ENCODE measurements around the gene OTUD5.
A peak's percentile ranks its signal among the peaks of the same experiment; 100 is the strongest.

Gene OTUD5

GRCh38 chrX:48957477-48957826 is at the start of gene OTUD5:
Gene OTUD5, minus strand, starts transcription at chrX:48957607. Its CDS starts 37 bp downstream, at chrX:48957570.
- TF ChIP-seq CTCF (conservative IDR thresholded peaks at IDR 0.05; ENCODE audit: low read depth, low read length): no peak
- DNase-seq (ENCODE audit: low read depth): no peak
- peak within 1 kb of the TSS; percentile 68 for H3K4me3 ChIP-seq (ENCODE audit: low read length)

GRCh38 chrX:49003696-49004095 is 46.3 kb upstream of the OTUD5 start:
- H3K4me3 ChIP-seq (ENCODE audit: low read length): no peak overlapping the region

GRCh38 chrX:49002091-49002935 is 44.9 kb upstream of the OTUD5 start, which contains the start of gene GRIPAP1:
Gene GRIPAP1, minus strand, starts transcription at chrX:49002264. Its CDS starts 35 bp downstream, at chrX:49002229.
- peak; percentile 71 for DNase-seq (ENCODE audit: low read depth)
- H3K4me3 ChIP-seq (ENCODE audit: low read length): peak within 1 kb of the TSS; percentile 69
- TF ChIP-seq CTCF (conservative IDR thresholded peaks at IDR 0.05; ENCODE audit: low read depth, low read length): no peak

More at GRCh38 chrX:49003696-49004095, 46.3 kb upstream of the OTUD5 start:
- no peak for DNase-seq (ENCODE audit: low read depth)
- TF ChIP-seq CTCF (conservative IDR thresholded peaks at IDR 0.05; ENCODE audit: low read depth, low read length): no peak

GRCh38 chrX:49001521-49002090 is 44.2 kb upstream of the OTUD5 start:
- peak; percentile 2 for DNase-seq (ENCODE audit: low read depth)
- TF ChIP-seq CTCF (conservative IDR thresholded peaks at IDR 0.05; ENCODE audit: low read depth, low read length): no peak
- peak overlapping the region; percentile 69 for H3K4me3 ChIP-seq (ENCODE audit: low read length)

GRCh38 chrX:49000636-49001035 is 43.2 kb upstream of the OTUD5 start:
- DNase-seq (ENCODE audit: low read depth): no peak
- no peak overlapping the region for H3K4me3 ChIP-seq (ENCODE audit: low read length)
- TF ChIP-seq CTCF (conservative IDR thresholded peaks at IDR 0.05; ENCODE audit: low read depth, low read length): no peak

- H3K4me3 ChIP-seq (ENCODE audit: low read length): no peak overlapping the region
- no peak for DNase-seq (ENCODE audit: low read depth)
- no peak for TF ChIP-seq CTCF (conservative IDR thresholded peaks at IDR 0.05; ENCODE audit: low read depth, low read length)
These were observed 41.6 kb upstream of the OTUD5 start for GRCh38 chrX:48999030-48999429.

GRCh38 chrX:48998391-48998790 is 41.0 kb upstream of the OTUD5 start:
- TF ChIP-seq CTCF (conservative IDR thresholded peaks at IDR 0.05; ENCODE audit: low read depth, low read length): no peak
- DNase-seq (ENCODE audit: low read depth): no peak
- no peak overlapping the region for H3K4me3 ChIP-seq (ENCODE audit: low read length)

All from retinal pigment epithelial cell (primary cell).